Stimulated activated CD4-positive, alpha-beta T cell treated with anti-CD3 and anti-CD28 coated beads, Interleukin-15, amount 100 ng/mL, for 1 hour (primary cell): ENCODE results near the gene PACC1.

Experiments
- DNase-seq, 2 donors: peaks; one replicate each; pipeline ENCODE4 v3.0.0-alpha.2; 2020; ENCODE audit warnings: low read depth in 1 of 2, low spot score in 1 of 2

Gene PACC1

GRCh38 chr1:212438831-212439237 lies 24.1 kb upstream of the PACC1 start:
- no peak for DNase-seq

- DNase-seq = no peak
Measured at GRCh38 chr1:212437179-212437798, 22.6 kb upstream of the PACC1 start.

- no peak for DNase-seq
Measured at GRCh38 chr1:212434992-212435391, 20.3 kb upstream of the PACC1 start.

- DNase-seq = no peak
Measured at GRCh38 chr1:212433577-212434462, 19.1 kb upstream of the PACC1 start.

GRCh38 chr1:212432661-212433576 lies 18.2 kb upstream of the PACC1 start, which contains the start of gene NENF:
Gene NENF, plus strand, starts transcription at chr1:212432920. Its CDS starts 24 bp downstream, at chr1:212432944.
- DNase-seq = peak; percentile 53 to 70

GRCh38 chr1:212432272-212432660 lies 17.6 kb upstream of the PACC1 start:
- DNase-seq = no peak

GRCh38 chr1:212431644-212432043 lies 17.0 kb upstream of the PACC1 start:
- no peak for DNase-seq

- DNase-seq = no peak
Measured at GRCh38 chr1:212430955-212431394, 16.3 kb upstream of the PACC1 start.

- DNase-seq = no peak
Measured at GRCh38 chr1:212430416-212430815, 15.7 kb upstream of the PACC1 start.

- no peak for DNase-seq
Measured at GRCh38 chr1:212428496-212428895, 13.8 kb upstream of the PACC1 start.

- DNase-seq = no peak
Measured at GRCh38 chr1:212423879-212424278, 9.2 kb upstream of the PACC1 start.

- no peak for DNase-seq
Measured at GRCh38 chr1:212421165-212421564, 6.5 kb upstream of the PACC1 start.

- no peak for DNase-seq
Measured at GRCh38 chr1:212415107-212415841, 588 bp upstream of the PACC1 start.

- DNase-seq = no peak
Measured at GRCh38 chr1:212413902-212414327, 771 bp downstream of the PACC1 start.

GRCh38 chr1:212412374-212412773 lies 2.3 kb downstream of the PACC1 start:
- no peak for DNase-seq

GRCh38 chr1:212410231-212410820 lies 4.4 kb downstream of the PACC1 start:
- no peak for DNase-seq

- no peak for DNase-seq
Measured at GRCh38 chr1:212402666-212403321, 11.9 kb downstream of the PACC1 start.

- no peak for DNase-seq
Measured at GRCh38 chr1:212401838-212402582, 12.7 kb downstream of the PACC1 start.

GRCh38 chr1:212401042-212401441 lies 13.6 kb downstream of the PACC1 start:
- no peak for DNase-seq
